Osteocyte (in vitro differentiated cells): ENCODE measurements around the gene HS3ST3B1. TPM values are rescaled to one million over a fixed set of nuclear protein-coding genes. Genes with fewer than 3 reads are reported as not detected.

Source experiments
- DNase-seq: peaks from one replicate; pipeline ENCODE4 v3.0.0; 2021; ENCODE audit warnings: mixed read lengths; ENCODE audit not compliant: unreplicated experiment; ENCODE audit errors: extremely low spot score
- H3K27ac Mint-ChIP-seq: one replicate; pipeline ENCODE4 v1.8.0; 2021; ENCODE audit warnings: mild to moderate bottlenecking, mixed read lengths; ENCODE audit not compliant: unreplicated experiment
- H3K27me3 Mint-ChIP-seq: one replicate; pipeline ENCODE4 v1.8.0; 2021; ENCODE audit warnings: mixed read lengths; ENCODE audit not compliant: unreplicated experiment
- H3K36me3 Mint-ChIP-seq: one replicate; pipeline ENCODE4 v1.8.0; 2021; ENCODE audit warnings: mixed read lengths; ENCODE audit not compliant: unreplicated experiment
- H3K4me1 Mint-ChIP-seq: one replicate; pipeline ENCODE4 v1.8.0; 2021; ENCODE audit warnings: mixed read lengths; ENCODE audit not compliant: unreplicated experiment
- H3K4me3 Mint-ChIP-seq: one replicate; pipeline ENCODE4 v1.8.0; 2021; ENCODE audit warnings: mild to moderate bottlenecking, moderate library complexity, mixed read lengths; ENCODE audit not compliant: unreplicated experiment
- H3K9me3 Mint-ChIP-seq: one replicate; pipeline ENCODE4 v1.8.0; 2021; ENCODE audit warnings: mixed read lengths; ENCODE audit not compliant: unreplicated experiment
- CTCF ChIP-seq: fragments of 200-600 bp; sonication (generic); IDR thresholded peaks from 2 replicates; pipeline ENCODE4 v1.5.0; 2021; ENCODE audit warnings: antibody characterized with exemption, mild to moderate bottlenecking, moderate library complexity
- total RNA-seq: library from RNA; stranded (reverse); gene quantifications from 2 replicates; pipeline ENCODE4 v1.2.1, GENCODE V29; 2021

The HS3ST3B1 gene
- total RNA-seq, 1 donor from 2014 or later = 77.0 TPM

DNA sequence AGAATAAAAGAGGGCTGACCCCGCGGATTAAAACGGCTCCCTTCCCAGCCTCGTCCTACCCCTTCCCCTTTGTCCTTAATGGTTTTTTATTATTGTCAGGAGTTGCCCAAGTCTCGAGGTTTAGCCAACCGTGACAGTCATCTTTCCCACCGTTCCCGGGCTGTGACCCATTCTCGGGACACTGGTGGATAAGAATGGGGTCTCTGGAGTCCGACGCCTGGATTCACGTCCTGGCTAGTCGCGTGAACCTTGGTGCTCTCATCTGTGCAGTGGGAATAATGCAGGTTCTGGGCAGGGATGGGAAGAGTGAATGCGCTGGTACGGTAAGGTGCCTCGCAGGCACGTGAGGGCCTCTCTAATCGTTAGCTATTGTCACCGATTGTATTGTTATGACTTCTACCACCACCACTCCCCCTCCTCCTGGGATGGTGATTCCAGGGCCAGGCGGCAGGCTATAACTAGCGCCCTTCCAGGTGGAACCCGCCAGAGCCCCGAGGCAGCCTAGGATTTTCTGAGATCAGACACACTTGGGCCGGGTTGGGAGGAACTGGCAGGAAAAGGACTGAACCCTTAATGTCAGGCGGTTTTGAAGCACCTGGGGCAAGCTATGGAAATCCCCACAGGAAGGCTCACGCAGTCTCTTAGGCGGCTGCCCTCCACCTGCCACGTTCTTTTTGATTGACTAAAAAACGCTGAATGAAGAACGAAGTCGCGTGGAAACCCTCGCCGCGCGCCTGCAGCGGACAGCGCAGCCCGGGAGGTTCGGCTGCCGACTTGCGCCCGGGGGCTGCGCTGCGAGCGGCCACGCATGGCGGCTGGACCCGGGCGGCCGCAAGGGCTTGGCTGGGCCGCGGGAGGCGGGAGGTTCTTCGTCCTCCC lies 2.7 kb downstream of the HS3ST3B1 start:
- H3K27ac Mint-ChIP-seq = peak overlapping the region; percentile 96

GRCh38 chr17:14304222-14304772 lies 3.4 kb downstream of the HS3ST3B1 start:
- H3K4me3 Mint-ChIP-seq = peak overlapping the region; percentile 88
- DNase-seq = peak; percentile 57
- H3K36me3 Mint-ChIP-seq = peaks cover 7% of the 10 kb centered on the region
- H3K9me3 Mint-ChIP-seq = no peaks in the 10 kb centered on the region
- no peak for TF ChIP-seq CTCF
- peaks cover 57% of the 10 kb centered on the region for H3K4me1 Mint-ChIP-seq
- H3K27ac Mint-ChIP-seq = peak overlapping the region; percentile 96
- no peaks in the 10 kb centered on the region for H3K27me3 Mint-ChIP-seq

More for the DNA sequence above, 2.7 kb downstream of the HS3ST3B1 start:
- Mint-ChIP-seq H3K9me3 (no peaks in the 10 kb centered on the region), H3K36me3 (peaks cover 7% of the 10 kb centered on the region), H3K4me3 (peak overlapping the region; percentile 88), H3K27me3 (no peaks in the 10 kb centered on the region), H3K4me1 (peaks cover 60% of the 10 kb centered on the region)
- TF ChIP-seq CTCF = no peak
- peak; percentile 83 for DNase-seq

- Mint-ChIP-seq H3K27me3 (no peaks in the 10 kb centered on the region), H3K4me3 (peak overlapping the region; percentile 88), H3K36me3 (peaks cover 7% of the 10 kb centered on the region), H3K9me3 (no peaks in the 10 kb centered on the region), H3K4me1 (peaks cover 56% of the 10 kb centered on the region), H3K27ac (peak overlapping the region; percentile 96)
- DNase-seq = peak; percentile 62
- no peak for TF ChIP-seq CTCF
These were observed 4.1 kb downstream of the HS3ST3B1 start for GRCh38 chr17:14304773-14305517.

- Mint-ChIP-seq H3K27ac (peak overlapping the region; percentile 96), H3K4me3 (peak overlapping the region; percentile 88), H3K27me3 (no peaks in the 10 kb centered on the region), H3K4me1 (peaks cover 60% of the 10 kb centered on the region), H3K36me3 (peaks cover 13% of the 10 kb centered on the region), H3K9me3 (no peaks in the 10 kb centered on the region)
- TF ChIP-seq CTCF = no peak
- DNase-seq = no peak
These were observed 5.1 kb downstream of the HS3ST3B1 start for GRCh38 chr17:14305785-14306496.
